Astrocyte (in vitro differentiated cells and primary cell): ENCODE data around the gene ACTL7A. TPM values are rescaled to one million over a fixed set of nuclear protein-coding genes. Genes with fewer than 3 reads are reported as not detected.
"Not testable (repeated sequence)": the region's sequence is repeated elsewhere in the genome, so short reads cannot be mapped to it uniquely, and the experiment has no call there.

Experiments
- DNase-seq: peaks from one replicate; pipeline ENCODE4 v3.0.0-alpha.2; 2010; ENCODE audit warnings: low read depth
- FAIRE-seq: peaks from 2 replicates; lab custom pipeline; 2011; peaks lifted over from hg19 to GRCh38; lab: Jason Lieb, UNC
- H2AFZ ChIP-seq: 2 replicates; pipeline ENCODE4 v1.6.0; 2012; ENCODE audit warnings: low read depth, low read length, inconsistent platforms
- H3K27ac ChIP-seq: 2 replicates; pipeline ENCODE4 v1.5.1; 2011; ENCODE audit warnings: low read depth, low read length, inconsistent platforms
- H3K27me3 ChIP-seq: 2 replicates; pipeline ENCODE4 v1.6.0; 2011; ENCODE audit warnings: low read length, inconsistent platforms; ENCODE audit not compliant: insufficient read depth
- H3K36me3 ChIP-seq: 2 replicates; pipeline ENCODE4 v1.5.1; 2011; ENCODE audit warnings: low read length, inconsistent platforms; ENCODE audit not compliant: insufficient read depth
- H3K4me1 ChIP-seq: 2 replicates; pipeline ENCODE4 v1.5.1; 2011; ENCODE audit warnings: low read length, inconsistent platforms; ENCODE audit not compliant: insufficient read depth
- H3K4me2 ChIP-seq: 2 replicates; pipeline ENCODE4 v1.6.0; 2012; ENCODE audit warnings: low read length, inconsistent platforms
- H3K4me3 ChIP-seq: 2 replicates; pipeline ENCODE4 v1.5.1; 2011; ENCODE audit warnings: low read depth, mild to moderate bottlenecking, low read length, inconsistent platforms; ENCODE audit not compliant: insufficient read depth
- H3K79me2 ChIP-seq: 2 replicates; pipeline ENCODE4 v1.6.0; 2012; ENCODE audit warnings: mild to moderate bottlenecking, low read length, inconsistent platforms; ENCODE audit not compliant: insufficient read depth
- H3K9ac ChIP-seq: 2 replicates; pipeline ENCODE4 v1.6.0; 2012; ENCODE audit warnings: mild to moderate bottlenecking, low read length, inconsistent platforms
- H3K9me3 ChIP-seq: 2 replicates; pipeline ENCODE4 v1.5.1; 2012; ENCODE audit warnings: low read depth, mild to moderate bottlenecking, low read length, inconsistent platforms; ENCODE audit not compliant: insufficient read depth
- H4K20me1 ChIP-seq: 2 replicates; pipeline ENCODE4 v1.6.0; 2012; ENCODE audit warnings: low read length, inconsistent platforms; ENCODE audit not compliant: insufficient read depth
- H3K27ac Mint-ChIP-seq: one replicate; pipeline ENCODE4 v1.8.0; 2021; ENCODE audit warnings: mild to moderate bottlenecking, mixed read lengths; ENCODE audit not compliant: unreplicated experiment
- H3K27me3 Mint-ChIP-seq: one replicate; pipeline ENCODE4 v1.8.0; 2021; ENCODE audit warnings: low read depth, mixed read lengths; ENCODE audit not compliant: unreplicated experiment
- H3K36me3 Mint-ChIP-seq: one replicate; pipeline ENCODE4 v1.8.0; 2021; ENCODE audit warnings: low read depth, mixed read lengths; ENCODE audit not compliant: unreplicated experiment
- H3K4me1 Mint-ChIP-seq: one replicate; pipeline ENCODE4 v1.8.0; 2021; ENCODE audit warnings: low read depth, mixed read lengths; ENCODE audit not compliant: unreplicated experiment
- H3K4me3 Mint-ChIP-seq: one replicate; pipeline ENCODE4 v1.8.0; 2021; ENCODE audit warnings: mild to moderate bottlenecking, moderate library complexity, mixed read lengths; ENCODE audit not compliant: unreplicated experiment
- H3K9me3 Mint-ChIP-seq: one replicate; pipeline ENCODE4 v1.8.0; 2021; ENCODE audit warnings: mild to moderate bottlenecking, mixed read lengths; ENCODE audit not compliant: unreplicated experiment
- EZH2 ChIP-seq: IDR thresholded peaks from 2 replicates; pipeline ENCODE4 v1.6.1; 2012; ENCODE audit warnings: mild to moderate bottlenecking, low read length, inconsistent platforms; ENCODE audit not compliant: insufficient read depth
- total RNA-seq: library from RNA; stranded (reverse); gene quantifications from 2 replicates; pipeline ENCODE4 v1.2.1, GENCODE V29; 2021
- TF ChIP-seq, protein P1 (sequence below): IDR thresholded peaks from 2 replicates; pipeline ENCODE4 v1.5.1; 2011; ENCODE audit warnings: low read depth, mild to moderate bottlenecking, inconsistent platforms, low read length, moderate library complexity; ENCODE audit not compliant: insufficient read depth

The ACTL7A gene
- total RNA-seq, 1 donor from 2014 or later: not detected

DNA sequence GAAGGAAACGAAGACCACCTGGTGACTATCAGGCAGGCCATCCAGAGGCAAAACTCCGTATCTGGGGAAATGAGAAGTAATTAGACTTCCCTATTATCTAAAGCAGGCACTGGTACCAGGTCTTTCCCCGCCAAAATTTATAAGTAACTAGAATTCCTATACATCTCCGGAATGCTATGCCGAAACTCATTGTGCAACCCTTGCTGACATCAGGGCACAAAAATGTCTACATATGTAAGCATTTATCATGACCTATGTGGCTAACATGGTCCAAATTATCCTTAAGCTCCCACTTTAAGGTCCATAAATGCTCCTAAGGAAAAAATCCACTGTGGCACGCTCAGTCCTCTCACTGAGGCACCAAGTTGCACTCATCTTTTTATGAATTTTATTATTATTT is 24.0 kb upstream of the ACTL7A start:
- Histone ChIP-seq H3K27me3 (no peaks in the 10 kb centered on the region), H3K4me1 (peaks cover 8% of the 10 kb centered on the region), H3K36me3 (no peaks in the 10 kb centered on the region), H3K9ac (no peak overlapping the region), H2AFZ (no peak overlapping the region), H3K79me2 (no peaks in the 10 kb centered on the region), H4K20me1 (no peaks in the 10 kb centered on the region), H3K4me2 (no peak overlapping the region), H3K27ac (no peak overlapping the region), H3K4me3 (no peak overlapping the region), H3K9me3 (no peaks in the 10 kb centered on the region)
- DNase-seq (no peak), FAIRE-seq (no peak)
- no peak overlapping the region for H3K27ac Mint-ChIP-seq
- no peak overlapping the region for H3K4me3 Mint-ChIP-seq
- H3K27me3 Mint-ChIP-seq: no peaks in the 10 kb centered on the region
- no peak for TF ChIP-seq EZH2
- TF ChIP-seq, protein P1, sequence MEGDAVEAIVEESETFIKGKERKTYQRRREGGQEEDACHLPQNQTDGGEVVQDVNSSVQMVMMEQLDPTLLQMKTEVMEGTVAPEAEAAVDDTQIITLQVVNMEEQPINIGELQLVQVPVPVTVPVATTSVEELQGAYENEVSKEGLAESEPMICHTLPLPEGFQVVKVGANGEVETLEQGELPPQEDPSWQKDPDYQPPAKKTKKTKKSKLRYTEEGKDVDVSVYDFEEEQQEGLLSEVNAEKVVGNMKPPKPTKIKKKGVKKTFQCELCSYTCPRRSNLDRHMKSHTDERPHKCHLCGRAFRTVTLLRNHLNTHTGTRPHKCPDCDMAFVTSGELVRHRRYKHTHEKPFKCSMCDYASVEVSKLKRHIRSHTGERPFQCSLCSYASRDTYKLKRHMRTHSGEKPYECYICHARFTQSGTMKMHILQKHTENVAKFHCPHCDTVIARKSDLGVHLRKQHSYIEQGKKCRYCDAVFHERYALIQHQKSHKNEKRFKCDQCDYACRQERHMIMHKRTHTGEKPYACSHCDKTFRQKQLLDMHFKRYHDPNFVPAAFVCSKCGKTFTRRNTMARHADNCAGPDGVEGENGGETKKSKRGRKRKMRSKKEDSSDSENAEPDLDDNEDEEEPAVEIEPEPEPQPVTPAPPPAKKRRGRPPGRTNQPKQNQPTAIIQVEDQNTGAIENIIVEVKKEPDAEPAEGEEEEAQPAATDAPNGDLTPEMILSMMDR: no peak
- peaks cover 6% of the 10 kb centered on the region for H3K4me1 Mint-ChIP-seq
- no peaks in the 10 kb centered on the region for H3K9me3 Mint-ChIP-seq
- no peaks in the 10 kb centered on the region for H3K36me3 Mint-ChIP-seq

- not testable (repeated sequence) for H3K4me2 ChIP-seq, DNase-seq, H3K36me3 Mint-ChIP-seq, H3K27ac ChIP-seq, H3K27me3 ChIP-seq, H3K9me3 Mint-ChIP-seq, H3K4me3 Mint-ChIP-seq, H3K27ac Mint-ChIP-seq, H3K79me2 ChIP-seq, H3K36me3 ChIP-seq, H3K9ac ChIP-seq, H3K4me1 ChIP-seq, H2AFZ ChIP-seq, H3K9me3 ChIP-seq, H4K20me1 ChIP-seq, H3K4me3 ChIP-seq, FAIRE-seq, H3K4me1 Mint-ChIP-seq, H3K27me3 Mint-ChIP-seq
These were observed 22.5 kb upstream of the ACTL7A start for GRCh38 chr9:108839561-108839960.

GRCh38 chr9:108842610-108843295 is 19.3 kb upstream of the ACTL7A start:
- no peaks in the 10 kb centered on the region for H3K79me2 ChIP-seq
- Mint-ChIP-seq H3K27me3 (no peaks in the 10 kb centered on the region), H3K9me3 (no peaks in the 10 kb centered on the region), H3K4me3 (no peak overlapping the region), H3K36me3 (no peaks in the 10 kb centered on the region), H3K27ac (no peak overlapping the region), H3K4me1 (no peaks in the 10 kb centered on the region)
- no peaks in the 10 kb centered on the region for H3K4me1 ChIP-seq
- H3K4me3 ChIP-seq: no peak overlapping the region
- no peaks in the 10 kb centered on the region for H4K20me1 ChIP-seq
- H3K9ac ChIP-seq: no peak overlapping the region
- H3K9me3 ChIP-seq: no peaks in the 10 kb centered on the region
- H3K27ac ChIP-seq: no peak overlapping the region
- H3K27me3 ChIP-seq: no peaks in the 10 kb centered on the region
- TF ChIP-seq, protein P1: no peak
- no peak for TF ChIP-seq EZH2
- FAIRE-seq (no peak), DNase-seq (no peak)
- H3K4me2 ChIP-seq: no peak overlapping the region
- H3K36me3 ChIP-seq: no peaks in the 10 kb centered on the region
- no peak overlapping the region for H2AFZ ChIP-seq
